GM19397 (cell line): ENCODE measurements around the gene CHURC1.
"Not testable (repeated sequence)": the region's sequence is repeated elsewhere in the genome, so short reads cannot be mapped to it uniquely, and the experiment has no call there.

Experiments used
- ATAC-seq: cut with Tn5 transposase; IDR thresholded peaks from one replicate; pipeline ENCODE4 v1.9.1; 2021; ENCODE audit warnings: mild to moderate bottlenecking, moderate library complexity; ENCODE audit not compliant: unreplicated experiment

CHURC1 gene

GRCh38 chr14:64906022-64906421, 8.2 kb upstream of the CHURC1 start:
- no peak for ATAC-seq

DNA sequence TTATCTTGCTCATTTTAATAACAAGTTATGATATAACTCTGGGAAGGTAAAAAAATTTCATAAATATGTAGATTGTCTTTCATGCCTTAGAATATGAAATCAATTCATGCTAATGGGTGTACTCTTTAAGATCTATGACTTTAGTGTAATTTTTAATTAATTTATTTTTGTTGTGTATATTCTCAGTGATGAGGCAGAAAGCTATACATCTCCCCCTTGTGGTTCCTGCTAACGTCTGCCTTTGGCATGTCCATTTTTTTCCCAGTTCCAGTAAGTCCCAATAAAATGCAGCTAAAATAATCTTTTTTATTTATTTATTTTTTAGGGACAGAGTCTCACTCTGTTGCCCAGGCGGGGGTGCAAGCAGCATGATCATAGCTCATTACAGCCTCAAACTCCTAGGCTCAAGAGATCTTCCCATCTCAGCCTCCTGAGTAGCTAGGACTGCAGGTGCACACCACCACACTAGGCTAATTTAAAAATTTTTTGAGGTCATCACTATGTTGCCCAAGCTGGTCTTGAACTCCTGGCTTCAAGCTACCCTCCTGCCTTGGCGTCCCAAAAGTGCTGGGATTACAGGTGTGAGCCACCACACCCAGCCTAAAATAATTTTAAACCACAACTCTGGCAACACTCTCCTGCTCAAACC, 3.3 kb upstream of the CHURC1 start:
- no peak for ATAC-seq

DNA sequence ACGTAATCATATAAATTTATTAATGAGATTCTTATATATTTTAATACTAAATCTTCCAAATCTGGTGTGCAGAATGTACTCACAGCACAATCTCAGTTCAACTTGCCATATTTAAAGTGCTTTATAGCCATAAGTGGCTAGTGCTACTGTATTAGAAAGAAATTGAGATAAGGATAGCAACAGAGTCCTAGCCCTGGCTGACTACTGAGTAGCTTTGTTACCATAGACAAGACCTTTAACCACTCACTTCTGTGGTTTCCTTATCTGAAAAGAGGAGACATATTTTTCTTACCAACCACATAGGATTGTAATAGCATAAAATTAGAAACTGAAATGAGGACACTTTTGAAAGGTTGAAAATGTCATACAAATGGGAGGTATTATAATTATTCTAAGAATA, 2.0 kb upstream of the CHURC1 start:
- ATAC-seq = no peak

GRCh38 chr14:64913477-64913876, 778 bp upstream of the CHURC1 start:
- not testable (repeated sequence) for ATAC-seq

DNA sequence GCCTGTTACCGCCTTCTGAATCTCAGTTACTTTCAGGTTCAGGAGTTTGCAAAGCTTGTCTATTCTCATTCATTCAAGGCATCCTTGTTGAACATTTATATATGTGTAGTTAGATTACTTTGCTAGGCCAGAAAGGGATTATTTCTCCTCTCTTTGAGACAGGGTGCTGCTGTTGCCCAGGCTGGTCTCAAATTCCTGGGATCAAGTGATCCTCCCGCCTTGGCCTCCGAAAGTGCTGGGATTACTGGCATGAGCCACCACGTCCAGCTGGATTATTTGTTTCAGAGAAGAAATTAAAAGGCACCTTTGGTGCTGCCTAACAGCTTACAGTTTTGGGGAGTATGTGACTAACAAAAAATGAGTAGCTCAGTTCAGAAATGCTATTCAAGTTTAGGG, 772 bp downstream of the CHURC1 start:
- ATAC-seq = no peak

GRCh38 chr14:64915797-64916196, 1.5 kb downstream of the CHURC1 start:
- ATAC-seq = no peak

- no peak for ATAC-seq
These were observed 4.0 kb downstream of the CHURC1 start for GRCh38 chr14:64918216-64918615.

GRCh38 chr14:64919215-64919614, 5.0 kb downstream of the CHURC1 start:
- ATAC-seq = no peak

DNA sequence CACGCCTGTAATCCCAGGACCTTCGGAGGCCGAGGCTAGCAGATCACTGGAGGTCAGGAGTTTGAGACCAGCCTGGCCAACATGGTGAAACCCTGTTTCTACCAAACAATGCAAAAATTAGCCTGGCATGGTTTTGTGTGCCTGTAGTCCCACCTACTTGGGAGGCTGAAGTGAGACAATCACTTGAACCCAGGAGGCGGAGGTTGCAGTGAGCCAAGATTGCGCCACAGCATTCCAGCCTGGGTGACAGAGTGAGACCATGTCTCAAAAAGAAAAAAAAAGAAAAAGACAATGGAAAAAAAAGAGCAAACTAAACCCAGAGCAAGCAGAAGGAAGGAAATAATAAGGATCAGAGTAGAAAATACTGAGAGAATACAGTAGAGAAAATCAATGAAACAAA, 5.4 kb downstream of the CHURC1 start:
- ATAC-seq = no peak

DNA sequence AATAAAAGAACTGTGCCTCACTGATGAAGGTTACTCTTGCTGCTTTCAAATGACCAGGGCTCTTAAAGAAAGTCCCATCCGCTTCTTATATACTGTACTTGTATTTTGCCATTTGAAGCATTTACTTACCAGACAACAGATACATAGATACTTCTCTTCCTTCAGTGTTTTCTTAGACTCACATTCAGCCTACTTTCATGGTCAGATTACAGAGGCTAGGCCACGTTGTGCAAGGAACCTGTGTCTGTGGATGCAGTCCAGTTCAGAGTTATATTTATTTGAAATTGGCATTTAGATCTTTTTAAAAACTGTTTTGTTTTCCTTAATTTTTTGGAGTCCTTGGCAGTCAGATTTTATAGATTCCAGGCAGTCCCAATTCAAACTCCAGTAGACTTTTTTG, 6.2 kb downstream of the CHURC1 start:
- ATAC-seq = no peak

DNA sequence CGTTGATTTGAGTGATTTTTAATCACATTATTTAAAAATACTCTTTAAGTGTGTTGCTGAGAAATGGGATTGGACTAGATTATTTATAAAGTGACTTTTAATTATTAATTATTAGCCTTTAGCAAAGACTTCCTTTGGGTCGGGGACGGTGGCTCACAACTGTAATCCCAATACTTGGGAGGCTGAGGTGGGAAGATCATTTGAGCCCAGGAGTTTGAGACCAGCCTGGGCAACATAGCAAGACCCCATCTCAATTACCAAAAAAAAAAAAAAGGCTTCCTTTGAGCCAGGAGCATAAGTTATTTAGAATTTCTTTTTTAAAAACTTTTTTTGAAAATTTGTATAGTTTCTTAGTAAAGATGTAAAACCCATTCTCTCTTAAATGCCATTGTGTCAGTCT, 8.8 kb downstream of the CHURC1 start:
- no peak for ATAC-seq

DNA sequence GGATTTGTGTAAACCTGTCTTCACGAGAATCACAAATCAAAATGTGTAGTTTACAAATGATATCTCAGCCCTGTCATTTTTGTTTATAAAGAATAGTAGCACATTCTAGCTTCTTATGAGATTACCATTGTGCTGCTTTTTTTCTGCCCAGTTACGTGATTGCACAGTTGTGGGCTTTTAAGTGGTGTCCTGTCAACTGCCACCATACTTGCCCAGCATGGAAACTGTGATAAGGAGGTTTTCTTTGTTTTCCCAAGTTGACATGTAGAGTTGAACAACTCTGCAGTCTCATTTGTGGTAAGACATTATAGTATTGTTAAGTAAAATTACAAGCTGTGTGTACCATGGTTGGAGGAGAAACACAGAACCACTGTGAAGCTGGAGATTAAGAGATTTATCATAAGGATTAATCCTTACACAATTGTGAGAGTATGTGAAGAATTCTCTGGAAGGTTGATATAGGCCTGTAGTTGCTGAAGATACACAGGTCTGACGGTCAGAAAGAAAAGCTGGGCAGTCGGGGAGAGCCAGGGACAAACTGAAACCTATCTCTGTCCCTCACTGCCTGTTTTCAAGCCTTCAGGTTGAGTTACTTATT, 12.2 kb downstream of the CHURC1 start:
- ATAC-seq = no peak

DNA sequence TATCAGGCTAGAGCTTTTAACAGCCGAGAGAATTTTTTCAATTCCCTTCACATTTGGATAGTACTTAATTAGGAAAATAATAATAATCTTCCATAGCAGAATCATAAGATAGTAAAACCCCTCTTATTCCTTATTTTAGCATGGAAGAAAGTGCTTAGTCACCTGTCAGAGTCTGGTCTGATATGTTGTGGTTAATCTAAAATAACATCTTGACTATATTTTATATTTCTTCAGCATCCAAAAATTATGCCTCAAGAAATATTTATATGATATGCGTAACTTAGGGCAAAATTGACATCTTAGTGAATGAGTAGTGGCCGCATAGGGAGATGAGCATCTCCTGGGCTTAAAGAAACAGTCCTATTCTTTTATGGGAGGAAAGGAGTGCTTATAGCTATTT, 12.8 kb downstream of the CHURC1 start:
- no peak for ATAC-seq

- ATAC-seq = peak; percentile 67
These were observed 14.2 kb downstream of the CHURC1 start for GRCh38 chr14:64928239-64929013.

- ATAC-seq = no peak
These were observed 14.7 kb downstream of the CHURC1 start for GRCh38 chr14:64929014-64929359.

GRCh38 chr14:64930085-64930843, 16.0 kb downstream of the CHURC1 start:
- ATAC-seq = no peak

- ATAC-seq = no peak
These were observed 16.9 kb downstream of the CHURC1 start for GRCh38 chr14:64931123-64931522.

- ATAC-seq = no peak
These were observed 18.0 kb downstream of the CHURC1 start for GRCh38 chr14:64932231-64932630.

GRCh38 chr14:64934338-64934929, 20.2 kb downstream of the CHURC1 start:
- ATAC-seq = no peak

- ATAC-seq = no peak
These were observed 21.3 kb downstream of the CHURC1 start for GRCh38 chr14:64935508-64935907.

GRCh38 chr14:64937171-64937820, 23.0 kb downstream of the CHURC1 start:
- ATAC-seq = no peak
